ENCODE results near the gene SNX5.

Gene SNX5

DNA sequence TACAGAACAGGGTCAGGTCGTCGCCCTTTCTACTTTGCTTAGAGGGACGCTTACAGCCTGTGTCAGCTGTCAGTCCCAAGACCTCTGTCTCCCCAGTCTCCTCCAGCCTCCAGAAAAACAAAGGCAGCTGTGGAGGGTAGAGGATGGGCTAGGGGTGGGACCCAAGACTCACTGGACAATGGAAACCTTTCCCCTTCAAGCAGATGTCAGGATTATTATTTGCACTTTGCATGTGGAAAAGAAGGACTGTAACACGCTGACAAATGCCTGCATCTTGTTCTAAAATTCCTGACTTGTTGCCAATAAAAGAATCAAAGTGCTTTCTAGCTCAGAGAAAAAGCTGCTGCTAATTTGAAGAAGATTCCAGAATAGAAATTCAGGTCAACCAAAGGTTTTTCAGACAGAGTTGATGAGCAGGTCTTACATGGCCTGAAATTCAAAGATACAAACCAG lies 58.7 kb downstream of the SNX5 start:
- Mint-ChIP-seq H3K4me1 (ENCODE audit: low read depth) (no peaks in the 10 kb centered on the region), H3K9me3 (ENCODE audit: low read depth) (no peaks in the 10 kb centered on the region), H3K27ac (no peak overlapping the region), H3K36me3 (no peaks in the 10 kb centered on the region), H3K27me3 (peaks cover 18% of the 10 kb centered on the region), H3K4me3 (no peak overlapping the region)

DNA sequence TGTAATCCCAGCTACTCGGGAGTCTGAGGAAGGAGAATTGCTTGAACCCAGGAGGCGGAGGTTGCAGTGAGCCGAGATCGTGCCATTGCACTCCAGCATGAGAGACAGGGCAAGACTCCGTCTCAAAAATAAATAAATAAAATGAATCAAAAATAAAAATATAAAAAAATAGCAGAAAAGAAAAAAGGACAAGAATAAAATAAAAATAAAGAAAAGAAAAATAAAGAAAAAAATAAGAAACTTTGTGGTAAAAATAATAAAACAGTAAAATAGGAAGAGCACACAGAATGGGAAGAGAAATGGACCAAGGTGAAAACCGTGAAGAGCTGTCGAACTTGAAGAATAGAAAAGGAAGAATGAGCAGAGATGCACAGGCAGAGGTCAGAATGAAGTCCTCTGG lies 63.0 kb downstream of the SNX5 start:
- Mint-ChIP-seq H3K4me1 (ENCODE audit: low read depth) (no peaks in the 10 kb centered on the region), H3K36me3 (no peaks in the 10 kb centered on the region), H3K9me3 (ENCODE audit: low read depth) (no peaks in the 10 kb centered on the region), H3K27ac (no peak overlapping the region), H3K4me3 (no peak overlapping the region), H3K27me3 (peaks cover 2% of the 10 kb centered on the region)

DNA sequence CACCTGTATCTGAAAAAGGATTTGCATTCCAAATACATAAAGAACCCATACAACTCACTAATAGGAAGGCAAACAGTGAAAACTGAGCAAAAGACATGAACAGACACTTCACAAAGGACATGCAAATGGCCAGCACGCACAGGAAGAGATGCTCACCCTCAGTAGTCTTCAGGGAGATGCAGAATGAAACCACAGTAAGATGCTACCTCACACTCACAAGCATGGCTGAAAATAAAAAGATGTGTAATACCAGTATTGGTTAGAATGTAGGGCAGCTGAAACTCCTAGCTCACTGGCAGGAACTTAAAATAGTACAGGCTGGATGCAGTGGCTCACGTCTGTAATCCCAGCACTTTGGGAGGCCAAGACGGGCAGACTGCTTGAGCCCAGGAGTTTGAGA lies 64.6 kb downstream of the SNX5 start:
- peaks cover under 1% of the 10 kb centered on the region for H3K27me3 Mint-ChIP-seq
- no peak overlapping the region for H3K4me3 Mint-ChIP-seq
- no peaks in the 10 kb centered on the region for H3K36me3 Mint-ChIP-seq
- no peaks in the 10 kb centered on the region for H3K9me3 Mint-ChIP-seq (ENCODE audit: low read depth)
- no peak overlapping the region for H3K27ac Mint-ChIP-seq
- no peaks in the 10 kb centered on the region for H3K4me1 Mint-ChIP-seq (ENCODE audit: low read depth)

DNA sequence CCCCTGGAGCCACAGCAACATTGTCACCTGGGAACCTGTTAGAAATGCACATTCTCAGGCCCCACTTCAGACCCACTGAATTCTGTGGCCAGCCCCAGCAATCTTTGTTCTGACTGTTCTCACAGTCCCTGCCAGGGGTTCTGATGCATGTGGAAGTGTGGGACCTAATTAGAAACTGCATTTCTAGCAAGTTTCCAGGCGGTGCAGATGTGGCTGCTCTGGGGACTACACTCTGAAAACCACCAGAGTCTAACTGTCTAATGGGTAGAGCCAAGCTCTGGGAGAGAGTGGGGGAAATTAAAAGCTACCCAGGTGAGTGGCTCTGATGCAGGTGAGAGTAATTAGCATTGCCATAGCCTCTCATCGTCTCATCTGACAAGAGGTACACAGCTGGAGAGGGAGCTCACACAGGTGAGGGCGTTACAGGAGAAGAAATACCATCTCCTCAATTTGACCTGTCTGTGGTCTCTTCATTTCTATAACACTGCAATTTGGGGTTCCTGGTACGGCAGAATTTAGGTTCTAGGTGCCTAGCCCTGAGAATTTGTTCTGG lies 66.0 kb downstream of the SNX5 start:
- H3K27ac Mint-ChIP-seq: no peak overlapping the region
- no peak overlapping the region for H3K4me3 Mint-ChIP-seq
- H3K9me3 Mint-ChIP-seq (ENCODE audit: low read depth): no peaks in the 10 kb centered on the region
- no peaks in the 10 kb centered on the region for H3K36me3 Mint-ChIP-seq
- peaks cover 3% of the 10 kb centered on the region for H3K27me3 Mint-ChIP-seq
- no peaks in the 10 kb centered on the region for H3K4me1 Mint-ChIP-seq (ENCODE audit: low read depth)

DNA sequence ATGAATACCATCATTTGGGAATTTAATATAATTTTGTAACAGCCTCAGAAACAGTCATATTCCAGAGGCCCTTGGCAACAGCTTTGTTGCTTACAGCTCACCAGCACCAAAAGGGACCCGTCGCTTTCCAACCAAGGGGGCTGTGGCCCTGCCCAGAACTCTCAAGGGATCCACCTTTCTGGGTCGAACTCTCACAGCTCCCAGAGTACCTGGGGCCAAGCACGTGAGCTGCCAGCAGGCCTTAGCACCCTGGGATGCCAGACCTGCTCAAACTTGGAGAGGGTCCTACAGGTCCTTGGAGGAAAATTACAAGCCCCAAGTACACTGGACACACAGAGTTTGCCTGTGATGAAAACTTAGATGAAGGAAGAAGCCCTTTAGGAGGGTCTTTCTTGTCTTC lies 66.6 kb downstream of the SNX5 start:
- H3K4me1 Mint-ChIP-seq (ENCODE audit: low read depth): no peaks in the 10 kb centered on the region
- no peaks in the 10 kb centered on the region for H3K36me3 Mint-ChIP-seq
- H3K9me3 Mint-ChIP-seq (ENCODE audit: low read depth): no peaks in the 10 kb centered on the region
- H3K27ac Mint-ChIP-seq: no peak overlapping the region
- H3K27me3 Mint-ChIP-seq: peaks cover 4% of the 10 kb centered on the region
- H3K4me3 Mint-ChIP-seq: no peak overlapping the region

- Mint-ChIP-seq H3K36me3 (no peaks in the 10 kb centered on the region), H3K4me1 (ENCODE audit: low read depth) (peaks cover 13% of the 10 kb centered on the region), H3K27me3 (peaks cover 17% of the 10 kb centered on the region), H3K9me3 (ENCODE audit: low read depth) (no peaks in the 10 kb centered on the region), H3K27ac (no peak overlapping the region), H3K4me3 (no peak overlapping the region)
Measured at GRCh38 chr20:17898548-17898994, 70.0 kb downstream of the SNX5 start.

GRCh38 chr20:17897566-17898307 lies 70.9 kb downstream of the SNX5 start:
- Mint-ChIP-seq H3K27me3 (peaks cover 20% of the 10 kb centered on the region), H3K4me3 (no peak overlapping the region), H3K36me3 (no peaks in the 10 kb centered on the region), H3K27ac (no peak overlapping the region), H3K4me1 (ENCODE audit: low read depth) (peaks cover 13% of the 10 kb centered on the region), H3K9me3 (ENCODE audit: low read depth) (no peaks in the 10 kb centered on the region)

GRCh38 chr20:17896771-17897369 lies 71.7 kb downstream of the SNX5 start:
- Mint-ChIP-seq H3K4me3 (no peak overlapping the region), H3K27ac (no peak overlapping the region), H3K4me1 (ENCODE audit: low read depth) (peaks cover 13% of the 10 kb centered on the region), H3K36me3 (no peaks in the 10 kb centered on the region), H3K27me3 (peaks cover 25% of the 10 kb centered on the region), H3K9me3 (ENCODE audit: low read depth) (no peaks in the 10 kb centered on the region)

DNA sequence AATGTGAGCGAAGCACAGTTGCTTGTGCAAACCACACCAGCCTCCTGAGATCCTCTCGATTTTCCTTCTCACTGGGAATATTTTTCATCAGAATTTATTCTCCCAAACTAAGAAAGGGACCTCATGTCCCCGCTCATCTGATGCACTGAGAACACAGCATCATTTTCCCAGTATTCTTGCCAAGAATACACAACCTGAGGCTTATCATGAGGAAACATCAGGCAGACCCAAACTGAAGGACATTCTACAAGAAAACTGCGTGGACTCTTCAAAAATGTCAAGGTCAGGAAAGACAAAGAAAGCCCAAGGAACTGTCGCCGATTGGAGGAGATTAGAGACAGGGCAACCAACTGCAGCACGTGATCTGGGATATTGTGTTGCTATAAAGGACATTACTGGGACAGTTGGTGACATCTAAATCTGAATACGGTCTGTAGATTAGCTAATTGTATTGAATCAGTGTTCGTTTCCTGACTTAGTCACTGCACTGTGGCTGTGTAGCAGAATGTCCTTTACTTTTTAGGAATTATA lies 72.3 kb downstream of the SNX5 start:
- H3K4me1 Mint-ChIP-seq (ENCODE audit: low read depth): peaks cover 13% of the 10 kb centered on the region
- H3K4me3 Mint-ChIP-seq: peak overlapping the region; percentile 68
- H3K27me3 Mint-ChIP-seq: peaks cover 27% of the 10 kb centered on the region
- peak overlapping the region; percentile 4 for H3K27ac Mint-ChIP-seq
- no peaks in the 10 kb centered on the region for H3K9me3 Mint-ChIP-seq (ENCODE audit: low read depth)
- no peaks in the 10 kb centered on the region for H3K36me3 Mint-ChIP-seq

DNA sequence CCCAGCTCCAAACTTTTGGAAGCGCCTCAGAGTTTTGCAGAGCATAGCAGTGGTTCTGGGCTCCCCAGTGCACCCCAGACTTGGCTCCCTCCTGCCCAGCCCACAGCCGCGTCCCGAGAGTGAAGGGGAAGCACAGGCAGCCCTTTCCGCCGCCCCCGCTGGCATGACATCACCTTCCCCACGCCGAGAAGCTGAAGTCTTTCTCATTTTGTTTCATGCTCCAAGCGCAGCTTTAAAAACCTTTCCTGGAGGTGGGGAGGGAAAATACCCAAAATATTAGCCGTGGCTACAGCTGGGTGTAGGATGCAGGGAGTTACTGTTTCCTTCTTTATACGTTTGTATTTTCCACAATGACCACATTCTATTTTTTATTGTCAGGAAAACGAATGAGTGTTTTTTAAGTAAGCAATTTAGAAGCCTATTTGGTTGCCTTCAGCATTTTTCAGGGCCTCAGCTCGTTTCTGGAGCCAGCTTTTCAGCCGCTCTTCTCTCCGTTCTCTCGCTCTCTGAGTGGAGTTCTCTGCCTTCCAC lies 72.9 kb downstream of the SNX5 start:
- Mint-ChIP-seq H3K27ac (no peak overlapping the region), H3K4me3 (peak overlapping the region; percentile 68)

GRCh38 chr20:17893445-17893844 lies 75.1 kb downstream of the SNX5 start:
- peaks cover 8% of the 10 kb centered on the region for H3K9me3 Mint-ChIP-seq (ENCODE audit: low read depth)
- peaks cover 13% of the 10 kb centered on the region for H3K4me1 Mint-ChIP-seq (ENCODE audit: low read depth)
- peaks cover 31% of the 10 kb centered on the region for H3K27me3 Mint-ChIP-seq
- H3K4me3 Mint-ChIP-seq: no peak overlapping the region
- H3K36me3 Mint-ChIP-seq: peaks cover 2% of the 10 kb centered on the region
- no peak overlapping the region for H3K27ac Mint-ChIP-seq

More for the DNA sequence above, 72.9 kb downstream of the SNX5 start:
- H3K9me3 Mint-ChIP-seq (ENCODE audit: low read depth): no peaks in the 10 kb centered on the region
- no peaks in the 10 kb centered on the region for H3K36me3 Mint-ChIP-seq
- peaks cover 13% of the 10 kb centered on the region for H3K4me1 Mint-ChIP-seq (ENCODE audit: low read depth)
- H3K27me3 Mint-ChIP-seq: peaks cover 27% of the 10 kb centered on the region

GRCh38 chr20:17892189-17892938 lies 76.2 kb downstream of the SNX5 start:
- Mint-ChIP-seq H3K36me3 (peaks cover 2% of the 10 kb centered on the region), H3K9me3 (ENCODE audit: low read depth) (peaks cover 8% of the 10 kb centered on the region), H3K4me1 (ENCODE audit: low read depth) (peaks cover 13% of the 10 kb centered on the region), H3K4me3 (no peak overlapping the region), H3K27me3 (peaks cover 30% of the 10 kb centered on the region), H3K27ac (no peak overlapping the region)

Measured in activated naive CD8-positive, alpha-beta T cell (primary cell).